IMR-90 (cell line): ENCODE measurements around the gene VWA8.

Source experiments
- BHLHE40 ChIP-seq: fragments of 150-350 bp; IDR thresholded peaks from 2 replicates; pipeline ENCODE4 v1.6.1; 2016; ENCODE audit warnings: mild to moderate bottlenecking, low read depth, low read length
- CEBPB ChIP-seq: IDR thresholded peaks from 2 replicates; pipeline ENCODE4 v1.6.1; 2012; ENCODE audit warnings: low read depth, low read length, improper control_type of control experiment
- CTCF ChIP-seq: conservative IDR thresholded peaks from 2 replicates; pipeline ENCODE4 v1.5.1; 2012; ENCODE audit warnings: mild to moderate bottlenecking, low read depth, low read length, improper control_type of control experiment
- ELK1 ChIP-seq: fragments of 150-350 bp; IDR thresholded peaks from 2 replicates; pipeline ENCODE4 v1.6.1; 2016; ENCODE audit warnings: low read depth, mild to moderate bottlenecking, low read length, moderate library complexity, borderline replicate concordance
- MAFK ChIP-seq: IDR thresholded peaks from 2 replicates; pipeline ENCODE4 v1.6.1; 2012; ENCODE audit warnings: low read depth, low read length, improper control_type of control experiment
- MAZ ChIP-seq: IDR thresholded peaks from 2 replicates; pipeline ENCODE4 v1.6.1; 2012; ENCODE audit warnings: low read depth, mild to moderate bottlenecking, low read length, improper control_type of control experiment, moderate library complexity, borderline replicate concordance
- MXI1 ChIP-seq: IDR thresholded peaks from 2 replicates; pipeline ENCODE4 v1.6.1; 2012; ENCODE audit warnings: low read depth, mild to moderate bottlenecking, low read length, moderate library complexity, borderline replicate concordance
- POLR2A ChIP-seq: IDR thresholded peaks from 2 replicates; pipeline ENCODE4 v1.6.1; 2012; ENCODE audit warnings: mild to moderate bottlenecking, low read depth, low read length
- RFX5 ChIP-seq: IDR thresholded peaks from 2 replicates; pipeline ENCODE4 v1.8.0; 2012; ENCODE audit warnings: low read depth, mild to moderate bottlenecking, low read length, moderate library complexity
- SMC3 ChIP-seq: fragments of 150-350 bp; IDR thresholded peaks from 2 replicates; pipeline ENCODE4 v1.6.1; 2016; ENCODE audit warnings: low read depth, mild to moderate bottlenecking, antibody characterized with exemption, low read length, moderate library complexity
- USF2 ChIP-seq: fragments of 150-350 bp; IDR thresholded peaks from 2 replicates; pipeline ENCODE4 v1.6.1; 2017; ENCODE audit warnings: mild to moderate bottlenecking, antibody characterized with exemption, low read length, low read depth

- no peak for TF ChIP-seq CTCF
- no peak for TF ChIP-seq USF2
- no peak for TF ChIP-seq POLR2A
- no peak for TF ChIP-seq MAFK
- no peak for TF ChIP-seq SMC3
- no peak for TF ChIP-seq ELK1
- TF ChIP-seq MXI1, result no peak
- TF ChIP-seq MAZ, result no peak
- no peak for TF ChIP-seq RFX5
- TF ChIP-seq BHLHE40, result no peak
- no peak for TF ChIP-seq CEBPB
These were observed 395.1 kb downstream of the VWA8 start for GRCh38 chr13:41565846-41566245.
